Prostate gland (tissue), 2 donors: ENCODE data around the gene APOL2. TPM values are rescaled to one million over a fixed set of nuclear protein-coding genes. Genes with fewer than 3 reads are reported as not detected.
A peak's percentile ranks its signal among the peaks of the same experiment; 100 is the strongest.

Source experiments
- DNase-seq: peaks from one replicate; pipeline ENCODE4 v3.0.0-alpha.2; 2019; ENCODE audit warnings: low spot score
- H3K27ac ChIP-seq, 2 donors: fragments of 200-600 bp; sonication (generic); 2 replicates each; pipeline ENCODE4 v1.5.1; 2017 to 2019
- H3K27me3 ChIP-seq: fragments of 200-600 bp; sonication (generic); replicated peaks from 2 replicates; pipeline ENCODE4 v1.5.1; 2019; ENCODE audit not compliant: insufficient read depth
- H3K36me3 ChIP-seq, 2 donors: fragments of 200-600 bp; sonication (generic); 1 replicate in 1 of 2; 2 replicates in 1 of 2; pipeline versions ENCODE4 v1.5.1 to v1.8.1; 2017 to 2019
- H3K4me1 ChIP-seq: fragments of 200-600 bp; sonication (generic); replicated peaks from 2 replicates; pipeline ENCODE4 v1.5.1; 2019
- H3K4me3 ChIP-seq, 2 donors: fragments of 200-600 bp; sonication (generic); 2 replicates each; pipeline ENCODE4 v1.5.1; 2017 to 2019
- H3K9me3 ChIP-seq: fragments of 200-600 bp; sonication (generic); 2 replicates; pipeline ENCODE4 v1.5.1; 2017
- POLR2A ChIP-seq: fragments of 450-650 bp; IDR thresholded peaks from one replicate; pipeline ENCODE4 v1.6.1; 2016; ENCODE audit warnings: antibody characterized with exemption, mild to moderate bottlenecking
- POLR2AphosphoS5 ChIP-seq: sonication (generic); formaldehyde crosslinking; IDR thresholded peaks from one replicate; pipeline ENCODE4 v1.6.1; 2017; ENCODE audit warnings: antibody characterized with exemption
- WGBS: methylation state at CpG from one replicate; pipeline ENCODE4 v1.1.5; 2018; 5-methylcytosine and 5-hydroxymethylcytosine counted together
- intact Hi-C: fragments of 100-400 bp; cut with DNase I; formaldehyde crosslinking; loops from one replicate; pipeline ENCODE4 v1.14.2; 2022
- total RNA-seq, 2 donors: library from RNA; depleted of rRNA; stranded (reverse); fragments of >200 nt; gene quantifications; one replicate each; pipeline ENCODE4 v1.1.0, GENCODE V29; 2016
- TF ChIP-seq, protein P1 (sequence below), 4 experiments: fragments of 200-600 bp in 2 of 4; fragments of 450-650 bp in 2 of 4; sonication (generic) in 2 of 4; IDR thresholded peaks; 1 replicate in 3 of 4; 2 replicates in 1 of 4; pipeline ENCODE4 v1.5.1; 2016 to 2019; ENCODE audit warnings: antibody characterized with exemption in 4 of 4, mild to moderate bottlenecking in 2 of 4, moderate library complexity in 2 of 4

The APOL2 gene
- total RNA-seq, 2 donors from 2014 or later: 35.2 to 64.1 TPM

- TF ChIP-seq, protein P1, sequence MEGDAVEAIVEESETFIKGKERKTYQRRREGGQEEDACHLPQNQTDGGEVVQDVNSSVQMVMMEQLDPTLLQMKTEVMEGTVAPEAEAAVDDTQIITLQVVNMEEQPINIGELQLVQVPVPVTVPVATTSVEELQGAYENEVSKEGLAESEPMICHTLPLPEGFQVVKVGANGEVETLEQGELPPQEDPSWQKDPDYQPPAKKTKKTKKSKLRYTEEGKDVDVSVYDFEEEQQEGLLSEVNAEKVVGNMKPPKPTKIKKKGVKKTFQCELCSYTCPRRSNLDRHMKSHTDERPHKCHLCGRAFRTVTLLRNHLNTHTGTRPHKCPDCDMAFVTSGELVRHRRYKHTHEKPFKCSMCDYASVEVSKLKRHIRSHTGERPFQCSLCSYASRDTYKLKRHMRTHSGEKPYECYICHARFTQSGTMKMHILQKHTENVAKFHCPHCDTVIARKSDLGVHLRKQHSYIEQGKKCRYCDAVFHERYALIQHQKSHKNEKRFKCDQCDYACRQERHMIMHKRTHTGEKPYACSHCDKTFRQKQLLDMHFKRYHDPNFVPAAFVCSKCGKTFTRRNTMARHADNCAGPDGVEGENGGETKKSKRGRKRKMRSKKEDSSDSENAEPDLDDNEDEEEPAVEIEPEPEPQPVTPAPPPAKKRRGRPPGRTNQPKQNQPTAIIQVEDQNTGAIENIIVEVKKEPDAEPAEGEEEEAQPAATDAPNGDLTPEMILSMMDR (IDR thresholded peaks at IDR 0.05): peak; percentile 46 to 84 (median 82)
- TF ChIP-seq POLR2AphosphoS5: peak; percentile 58
- no peak for TF ChIP-seq POLR2A
- no peaks in the 10 kb centered on the region for H3K4me1 ChIP-seq
- intact Hi-C loops: loop anchor here (5.0 kb wide), 1 partner anchor 82 kb away; no protein-coding TSS in a partner anchor
- WGBS: 56% methylated on average over 5 of the region's 5 CpGs
- no peaks in the 10 kb centered on the region for H3K27me3 ChIP-seq
- no peaks in the 10 kb centered on the region for H3K9me3 ChIP-seq
- DNase-seq: peak; percentile 49
- no peak overlapping the region for H3K4me3 ChIP-seq
- no peak overlapping the region for H3K27ac ChIP-seq
- H3K36me3 ChIP-seq: no peaks in the 10 kb centered on the region
Observed at GRCh38 chr22:36194971-36195370, 44.4 kb downstream of the APOL2 start.

DNA sequence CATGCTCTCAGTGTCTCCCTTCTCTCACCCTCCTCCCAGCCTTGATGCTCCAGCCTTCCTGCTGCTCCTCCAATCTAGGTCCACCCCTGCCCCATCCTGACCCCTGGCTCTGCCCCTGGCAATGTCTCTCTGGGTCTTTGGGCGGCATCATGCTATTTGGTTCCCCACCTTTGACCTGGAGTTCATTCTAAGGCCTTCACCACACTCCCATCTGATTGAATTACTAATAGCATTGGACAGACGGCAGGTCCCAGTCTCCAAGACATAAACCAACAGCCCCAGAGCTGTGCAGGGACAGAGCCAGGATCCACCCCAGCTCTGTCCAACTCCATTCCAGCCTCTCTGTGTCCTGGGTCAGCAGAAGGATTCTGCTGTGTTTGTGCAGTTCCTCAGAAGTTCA, 44.9 kb downstream of the APOL2 start:
- H3K4me1 ChIP-seq: no peaks in the 10 kb centered on the region
- no peaks in the 10 kb centered on the region for H3K9me3 ChIP-seq
- no peak overlapping the region for H3K27ac ChIP-seq
- DNase-seq: no peak
- TF ChIP-seq POLR2A: no peak
- TF ChIP-seq, protein P1 (IDR thresholded peaks at IDR 0.05): no peak
- TF ChIP-seq POLR2AphosphoS5: no peak
- no peaks in the 10 kb centered on the region for H3K36me3 ChIP-seq
- WGBS: 86% methylated on average over 2 of the region's 2 CpGs
- H3K27me3 ChIP-seq: no peaks in the 10 kb centered on the region
- intact Hi-C loops: no loop called here
- H3K4me3 ChIP-seq: no peak overlapping the region

- intact Hi-C loops: no loop called here
- H3K27me3 ChIP-seq: no peaks in the 10 kb centered on the region
- no peaks in the 10 kb centered on the region for H3K4me1 ChIP-seq
- no peak overlapping the region for H3K4me3 ChIP-seq
- H3K9me3 ChIP-seq: no peaks in the 10 kb centered on the region
- no peak overlapping the region for H3K27ac ChIP-seq
- TF ChIP-seq, protein P1 (IDR thresholded peaks at IDR 0.05): no peak
- TF ChIP-seq POLR2AphosphoS5: no peak
- TF ChIP-seq POLR2A: no peak
- no peaks in the 10 kb centered on the region for H3K36me3 ChIP-seq
- WGBS: 61% methylated on average over 3 of the region's 3 CpGs
- no peak for DNase-seq
Observed at GRCh38 chr22:36193577-36193976, 45.8 kb downstream of the APOL2 start.

GRCh38 chr22:36193171-36193570, 46.2 kb downstream of the APOL2 start:
- Histone ChIP-seq H3K27ac (no peak overlapping the region), H3K4me1 (no peaks in the 10 kb centered on the region), H3K36me3 (no peaks in the 10 kb centered on the region), H3K9me3 (no peaks in the 10 kb centered on the region), H3K27me3 (no peaks in the 10 kb centered on the region), H3K4me3 (no peak overlapping the region)
- WGBS: 74% methylated on average over 3 of the region's 3 CpGs
- DNase-seq: no peak
- intact Hi-C loops: no loop called here
- no peak for TF ChIP-seq POLR2AphosphoS5
- TF ChIP-seq POLR2A: no peak
- TF ChIP-seq, protein P1 (IDR thresholded peaks at IDR 0.05): no peak

- Histone ChIP-seq H3K4me1 (no peaks in the 10 kb centered on the region), H3K4me3 (no peak overlapping the region), H3K27ac (no peak overlapping the region), H3K27me3 (no peaks in the 10 kb centered on the region), H3K36me3 (no peaks in the 10 kb centered on the region), H3K9me3 (no peaks in the 10 kb centered on the region)
- WGBS: 49% methylated on average over 4 of the region's 4 CpGs
- no peak for DNase-seq
- intact Hi-C loops: no loop called here
- TF ChIP-seq POLR2A (no peak), POLR2AphosphoS5 (no peak)
- TF ChIP-seq, protein P1 (IDR thresholded peaks at IDR 0.05): no peak
Observed at GRCh38 chr22:36192542-36192941, 46.8 kb downstream of the APOL2 start.
